ENCODE data around the gene TSR3. TPM values are rescaled to one million over a fixed set of nuclear protein-coding genes. Genes with fewer than 3 reads are reported as not detected.

TSR3 gene
- total RNA-seq, 1 donor from 2014 or later, result 39.5 TPM

DNA sequence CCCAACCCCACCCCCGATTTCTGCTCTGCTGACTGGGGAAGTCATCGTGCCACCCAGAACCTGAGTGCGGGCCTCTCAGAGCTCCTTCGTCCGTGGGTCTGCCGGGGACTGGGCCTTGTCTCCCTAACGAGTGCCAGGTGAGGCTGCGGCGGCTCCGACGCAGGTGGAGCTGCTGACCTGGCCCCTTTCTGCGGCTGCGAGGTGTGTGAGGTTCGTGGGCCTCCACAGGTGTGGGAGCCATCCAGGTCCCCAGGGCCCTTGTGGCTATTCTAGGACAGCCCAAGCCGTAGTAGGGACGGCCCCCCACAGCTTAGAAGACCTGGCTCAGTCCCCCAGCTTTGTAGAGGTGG is 39.2 kb downstream of the TSR3 start:
- FAIRE-seq (no peak), DNase-seq (ENCODE audit: low spot score in 2 of 2) (no peak)

DNA sequence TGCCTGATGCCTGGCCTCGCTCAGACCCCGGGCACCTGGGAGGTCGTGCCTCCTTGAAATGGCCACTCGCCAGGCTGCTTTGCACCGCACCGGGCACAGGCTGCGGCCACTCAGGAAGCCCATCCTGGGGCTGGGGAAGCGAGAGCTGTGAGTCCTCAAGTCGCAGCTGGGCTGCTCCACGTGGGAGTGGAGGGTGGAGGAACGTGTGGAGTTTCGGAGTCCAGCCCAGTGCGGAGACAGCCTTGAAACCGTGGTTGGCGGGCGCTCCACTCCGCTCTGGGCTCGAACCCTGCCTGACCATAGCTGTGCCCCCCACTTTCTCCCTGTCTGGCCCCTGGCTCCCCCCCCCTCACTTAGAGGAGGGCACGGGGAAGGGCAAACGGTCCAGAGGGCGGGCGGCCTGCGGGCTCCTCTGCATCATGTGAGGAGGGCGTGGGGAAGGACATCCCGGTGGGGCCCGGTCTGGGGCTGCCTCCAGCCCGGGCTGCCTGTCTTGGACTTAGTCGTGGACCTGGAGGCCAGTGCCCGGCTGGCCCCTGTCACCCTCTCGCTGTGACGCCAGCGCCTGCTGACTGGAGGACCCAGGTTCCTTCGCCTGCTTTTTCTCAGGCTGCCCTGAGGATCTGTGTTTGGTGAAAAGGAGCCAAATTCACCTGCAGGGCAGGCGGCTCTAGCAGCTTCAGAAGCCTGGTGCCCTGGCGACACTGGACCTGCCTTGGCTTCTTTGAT is 39.8 kb downstream of the TSR3 start:
- FAIRE-seq (no peak), DNase-seq (ENCODE audit: low spot score in 2 of 2) (no peak)

DNA sequence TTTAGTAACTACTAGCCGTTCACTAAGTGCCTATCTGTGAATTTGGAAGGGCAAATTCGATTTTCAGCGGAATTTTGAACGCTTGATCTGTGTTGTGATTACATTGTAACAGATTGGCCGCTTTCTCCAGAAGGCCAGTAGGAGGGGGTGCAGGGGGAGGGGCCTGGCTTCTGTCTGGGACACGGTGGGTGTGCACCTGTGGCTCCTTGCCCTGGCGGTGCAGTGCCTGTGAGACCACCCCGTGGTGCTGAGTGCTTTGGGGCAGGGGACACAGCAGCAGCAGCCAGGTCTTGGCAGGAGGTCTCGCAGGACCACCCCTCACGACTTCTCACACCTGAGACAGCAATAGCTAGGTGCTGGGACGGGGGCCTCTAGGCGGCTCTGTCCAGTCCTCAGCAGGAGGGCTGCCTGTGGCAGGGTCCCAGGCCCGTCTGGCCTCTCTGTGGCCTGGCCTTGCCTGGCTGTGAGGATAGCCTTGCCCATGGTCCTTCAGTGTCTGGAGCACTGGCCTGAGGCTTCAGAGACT is 40.4 kb downstream of the TSR3 start:
- DNase-seq (ENCODE audit: low spot score in 2 of 2) (no peak), FAIRE-seq (no peak)

DNA sequence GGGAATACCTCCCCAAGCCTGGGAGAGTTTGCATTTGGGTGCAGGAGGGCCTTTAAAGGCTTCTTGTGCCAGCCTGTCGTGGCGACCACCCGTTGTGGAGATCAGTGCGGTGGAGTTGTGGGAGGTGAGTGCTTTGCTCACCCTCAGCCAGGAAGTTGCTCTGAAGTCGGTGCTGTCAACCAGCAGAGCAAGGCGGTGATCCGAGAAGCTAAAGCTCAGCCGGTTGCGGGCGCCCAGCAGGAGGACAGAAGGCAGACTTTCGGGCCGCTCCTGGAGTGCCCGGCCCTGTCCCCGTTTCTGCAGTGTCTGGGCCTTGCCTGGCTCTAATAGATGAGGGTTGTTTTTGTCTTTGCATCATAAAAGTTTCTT is 40.9 kb downstream of the TSR3 start:
- no peak for DNase-seq (ENCODE audit: low spot score in 2 of 2)
- FAIRE-seq, result no peak

DNA sequence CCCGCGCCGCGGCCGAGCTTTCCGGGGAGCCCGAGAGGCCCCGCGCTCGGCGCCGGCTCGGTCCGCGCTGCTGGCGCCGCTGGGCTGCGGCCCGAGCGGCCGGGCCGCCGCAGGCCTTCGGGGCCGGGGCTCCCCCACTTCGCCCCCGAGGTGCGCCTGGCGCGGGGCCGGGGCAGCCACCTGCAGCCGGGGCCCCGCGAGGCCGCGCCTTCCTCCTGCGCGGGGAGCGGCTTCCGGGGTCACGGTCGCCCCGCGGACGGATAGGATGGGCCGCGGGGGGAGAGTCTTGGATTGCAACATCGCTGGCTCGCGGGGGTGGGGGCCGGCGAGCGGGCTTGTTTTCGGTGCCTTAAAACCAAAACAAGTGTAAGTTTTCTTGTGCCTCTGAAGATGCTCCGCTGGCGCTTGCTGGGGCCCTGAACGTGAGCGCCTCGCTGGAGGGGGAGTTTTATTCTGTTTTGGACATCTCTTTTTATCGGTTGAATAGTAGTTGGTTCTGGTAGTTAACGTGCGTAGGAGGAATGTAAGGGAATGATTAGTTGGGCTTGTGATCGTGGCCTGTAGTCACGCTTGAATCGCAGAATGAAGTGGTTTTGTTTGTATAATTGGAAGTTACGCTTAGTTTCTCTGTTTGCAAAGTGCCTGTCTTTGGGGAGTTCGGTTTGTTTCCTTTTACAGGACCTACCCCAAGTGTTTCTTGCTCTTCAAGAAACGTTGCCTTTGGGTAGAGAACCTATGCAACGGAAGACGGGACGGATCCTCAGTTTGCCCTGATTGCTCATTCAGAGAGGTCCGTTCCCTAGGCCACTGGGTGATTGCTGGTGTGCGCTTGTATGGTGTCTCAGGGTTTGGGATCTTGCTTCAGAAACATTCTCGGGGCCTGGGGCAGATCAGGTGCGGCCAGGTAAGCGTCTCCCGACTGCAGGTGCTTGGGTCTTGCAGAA is 41.5 kb downstream of the TSR3 start:
- no peak for FAIRE-seq

DNA sequence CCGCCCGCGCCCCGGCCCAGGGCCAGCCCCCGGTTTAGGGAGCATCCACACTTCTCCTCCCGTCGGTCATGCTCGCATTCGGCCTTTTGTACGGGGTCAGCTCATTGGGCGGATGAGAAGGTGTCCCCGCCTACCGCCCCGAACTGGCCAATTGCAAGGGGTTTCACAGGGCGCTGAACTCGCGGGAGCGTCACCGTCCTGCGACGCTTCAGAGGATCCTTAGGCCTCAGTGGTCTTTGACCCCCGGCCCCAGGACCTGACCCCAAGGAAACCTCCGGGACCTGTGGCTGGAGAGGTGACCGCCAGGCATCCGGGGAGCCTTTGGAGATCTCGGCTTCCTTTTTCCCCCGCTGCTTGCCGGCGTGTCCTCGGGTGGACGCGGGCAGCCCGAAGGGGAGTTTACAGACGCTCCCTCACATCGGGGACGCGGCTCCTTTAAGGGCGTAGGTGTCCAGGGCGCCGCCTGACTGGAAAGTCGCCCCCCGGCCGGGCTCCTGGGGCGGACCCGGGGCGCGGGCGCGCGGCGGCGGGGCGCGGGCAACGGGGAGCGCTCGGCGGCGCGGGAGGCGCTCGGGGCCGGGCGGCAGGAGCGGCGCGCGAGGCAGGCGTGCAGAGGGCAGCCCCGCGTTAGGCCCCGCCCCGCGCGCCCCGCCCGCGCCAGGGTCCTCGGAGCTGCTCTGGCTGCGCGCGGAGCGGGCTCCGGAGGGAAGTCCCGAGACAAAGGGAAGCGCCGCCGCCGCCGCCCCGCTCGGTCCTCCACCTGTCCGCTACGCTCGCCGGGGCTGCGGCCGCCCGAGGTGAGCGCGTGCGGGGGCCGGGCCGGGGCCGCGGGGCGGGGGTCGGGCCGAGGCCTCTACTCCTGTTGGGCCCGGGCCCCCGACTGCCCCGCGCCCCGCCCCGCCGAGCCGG is 42.4 kb downstream of the TSR3 start, which contains the start of gene UBE2I:
UBE2I (plus strand) TSS at position 660 of the 909 bp plus-strand sequence. CDS start 4,395 bp downstream, outside the sequence.
- DNase-seq (ENCODE audit: low spot score in 2 of 2) (peak; percentile 96 to 97), FAIRE-seq (no peak)

More for the DNA sequence above, 41.5 kb downstream of the TSR3 start:
- DNase-seq (ENCODE audit: low spot score in 2 of 2), result peak in 1 of 2 donors; percentile 52

DNA sequence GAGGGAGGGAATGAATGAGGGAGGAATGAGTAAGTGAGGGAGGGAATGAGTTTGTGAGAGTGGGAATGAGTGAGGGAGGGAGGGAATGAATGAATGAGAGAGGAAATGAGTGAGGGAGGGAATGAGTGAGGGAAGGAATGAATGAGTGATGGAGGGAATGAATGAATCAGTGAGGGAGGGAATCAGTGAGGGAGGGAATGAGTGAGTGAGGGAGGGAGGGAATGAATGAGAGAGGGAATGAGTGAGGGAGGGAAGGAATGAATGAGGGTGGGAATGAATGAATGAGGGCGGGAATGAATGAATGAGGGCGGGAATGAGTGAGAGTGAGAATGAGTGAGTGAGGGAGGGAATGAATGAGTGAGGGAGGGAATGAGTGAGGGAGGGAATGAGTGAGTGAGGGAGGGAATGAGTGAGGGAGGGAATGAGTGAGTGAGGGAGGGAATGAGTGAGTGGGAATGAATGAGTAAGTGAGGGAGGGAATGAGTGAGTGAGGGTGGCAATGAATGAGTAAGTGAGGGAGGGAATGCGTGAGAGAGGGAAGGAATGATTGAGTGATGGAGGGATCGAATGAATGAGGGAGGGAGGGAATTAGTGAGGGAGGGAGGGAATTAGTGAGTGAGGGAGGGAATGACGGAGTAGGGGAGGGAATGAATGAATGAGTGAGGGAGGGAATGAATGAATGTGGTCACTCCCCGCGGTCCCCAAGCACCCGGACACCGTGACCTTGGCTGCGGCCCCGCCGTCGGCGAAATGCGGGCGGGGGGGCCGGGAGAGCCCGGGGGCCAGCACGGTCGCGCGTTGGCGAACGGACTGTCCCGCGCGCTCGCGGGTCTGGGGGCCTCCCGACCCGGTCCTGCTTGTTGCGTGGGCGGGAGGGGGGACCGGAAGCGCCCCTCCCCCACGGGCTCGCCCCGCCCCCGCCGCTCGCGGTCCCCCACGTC is 43.4 kb downstream of the TSR3 start:
- DNase-seq (ENCODE audit: low spot score in 2 of 2), result no peak
- no peak for FAIRE-seq

DNA sequence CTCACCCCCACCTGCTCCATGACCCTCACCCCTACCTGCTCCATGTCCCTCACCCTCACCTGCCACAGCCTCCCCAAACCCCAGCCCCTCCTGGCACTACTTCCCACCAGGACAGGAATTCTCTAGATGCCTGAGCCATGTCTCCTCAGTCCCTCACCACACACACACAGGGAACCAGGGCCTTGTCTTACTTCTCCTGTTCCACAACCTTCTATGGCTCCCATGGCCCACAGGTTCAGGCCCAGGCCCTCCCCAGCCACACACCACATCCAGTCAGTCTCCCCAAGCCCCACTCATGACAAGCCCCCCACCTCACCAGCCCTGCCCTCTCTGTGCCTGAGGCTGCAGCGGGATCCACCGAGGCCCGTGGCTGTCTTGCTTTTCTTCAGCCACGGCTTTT is 45.3 kb downstream of the TSR3 start:
- no peak for FAIRE-seq

DNA sequence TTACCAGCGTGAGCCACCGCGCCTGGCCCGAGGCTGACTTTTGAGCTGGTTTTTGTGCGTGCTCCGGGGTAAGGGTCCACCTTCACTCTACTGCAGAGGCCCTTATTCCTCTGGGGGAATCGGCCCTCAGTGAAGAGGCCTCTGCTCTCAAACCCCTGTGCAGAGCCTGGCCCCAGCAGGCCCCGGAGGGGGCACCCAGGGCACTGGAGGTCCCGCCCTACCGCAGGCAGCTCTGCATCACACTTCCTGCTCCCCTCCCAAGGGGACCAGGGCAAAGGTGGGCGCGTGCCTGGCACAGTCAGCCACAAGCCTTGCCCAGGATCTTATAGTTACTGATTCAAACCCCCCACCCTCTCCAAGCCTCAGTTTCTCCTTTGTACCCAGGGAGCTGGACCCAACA is 45.9 kb downstream of the TSR3 start:
- no peak for DNase-seq (ENCODE audit: low spot score in 2 of 2)
- no peak for FAIRE-seq

More for the DNA sequence above, 45.3 kb downstream of the TSR3 start:
- no peak for DNase-seq (ENCODE audit: low spot score in 2 of 2)

DNA sequence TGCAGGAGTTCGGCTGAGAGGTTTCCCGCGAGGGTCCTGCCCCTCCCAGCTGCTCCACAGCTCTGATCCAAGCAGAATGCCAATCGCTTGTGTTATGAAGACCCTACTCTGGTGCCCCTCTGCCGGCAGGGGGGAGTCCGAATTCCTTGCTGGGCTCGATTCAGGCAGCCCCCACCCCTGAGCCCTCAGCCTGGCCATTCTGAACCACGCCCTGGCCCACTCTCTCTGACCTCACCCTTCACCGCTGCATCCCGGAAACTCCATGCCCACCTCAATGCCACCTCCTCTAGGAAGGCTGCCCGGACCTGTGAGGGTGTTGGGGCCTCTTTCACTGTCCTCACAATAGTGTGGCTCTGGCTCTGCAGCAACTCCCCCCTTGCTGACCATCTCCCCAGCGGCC is 50.1 kb downstream of the TSR3 start:
- no peak for FAIRE-seq
- DNase-seq (ENCODE audit: low spot score in 2 of 2), result no peak

DNA sequence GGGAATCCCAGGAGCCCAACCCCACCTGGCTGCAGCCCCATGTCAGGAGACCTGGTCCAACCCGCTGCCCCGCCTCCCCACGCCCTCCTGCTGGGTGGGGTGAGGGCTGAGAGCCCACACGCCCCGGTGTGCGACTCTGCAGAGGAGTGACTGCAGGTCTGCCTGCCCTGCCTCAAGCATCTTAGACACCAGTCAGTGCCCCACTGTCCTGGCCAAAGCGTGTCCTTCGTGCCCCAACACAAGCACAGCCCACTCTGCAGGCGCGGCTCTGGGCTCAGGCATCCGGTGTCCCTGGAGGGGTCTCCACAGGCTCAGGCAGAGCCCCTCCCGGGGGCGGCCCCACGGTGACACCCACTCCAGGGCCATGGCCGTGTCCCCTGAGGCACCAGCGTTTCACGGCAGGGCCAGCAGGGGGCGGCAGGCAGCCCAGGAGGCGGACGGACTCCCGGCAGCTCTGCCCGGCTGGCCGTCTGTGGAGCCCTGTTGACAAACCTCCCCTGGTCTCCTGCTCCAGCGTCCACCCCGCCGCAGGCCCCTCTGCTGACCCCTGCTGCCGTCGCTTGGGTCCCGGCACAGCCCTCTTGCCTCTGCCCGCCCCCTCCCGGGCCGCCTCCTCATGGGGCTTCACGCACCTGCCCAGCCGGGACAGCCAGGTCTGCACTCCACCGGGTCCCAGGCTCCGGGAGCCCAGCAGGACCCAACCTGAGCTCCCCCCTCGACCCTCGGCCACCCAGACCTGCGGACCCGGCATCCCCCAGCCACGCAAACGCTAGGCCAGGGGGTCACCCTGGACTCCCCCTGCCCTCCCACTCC is 50.8 kb downstream of the TSR3 start:
- FAIRE-seq, result no peak
- DNase-seq (ENCODE audit: low spot score in 2 of 2), result peak; percentile 72 to 88

DNA sequence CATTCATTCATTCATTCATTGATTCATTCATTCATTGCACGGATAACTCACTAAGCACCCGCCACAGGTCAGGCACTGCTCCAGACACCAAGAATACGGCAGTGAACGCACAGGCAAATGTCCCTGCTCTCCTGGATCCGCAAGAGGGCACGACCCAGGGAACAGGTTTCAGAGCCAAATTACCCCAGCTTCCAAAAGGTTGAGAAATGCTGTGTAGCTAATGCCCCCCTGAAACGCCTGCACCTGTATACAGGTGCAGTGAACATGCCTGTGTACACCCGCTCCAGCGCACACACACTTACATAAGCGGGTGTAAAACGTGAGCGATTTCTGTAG is 51.8 kb downstream of the TSR3 start:
- FAIRE-seq (no peak), DNase-seq (ENCODE audit: low spot score in 2 of 2) (no peak)

Other genes with a start within 250 kb of the TSR3 start
- gene CACNA1H, start 198.8 kb downstream of the TSR3 start, total RNA-seq, result 14.7 TPM
- gene TPSG1, start 126.6 kb downstream of the TSR3 start, total RNA-seq, result not detected
- gene TPSB2, start 121.7 kb downstream of the TSR3 start, total RNA-seq, result not detected
- gene TPSAB1, start 111.2 kb downstream of the TSR3 start, total RNA-seq, result not detected
- gene TPSD1, start 95.8 kb downstream of the TSR3 start, total RNA-seq, result not detected
- gene UBE2I, start 42.2 kb downstream of the TSR3 start, total RNA-seq, result 48.5 TPM
- 11.4 TPM for gene BAIAP3, start 18.2 kb downstream of the TSR3 start, total RNA-seq
- gene GNPTG, start 53 bp upstream of the TSR3 start, total RNA-seq, result 17.9 TPM
- 8.2 TPM for gene UNKL, start 62.8 kb upstream of the TSR3 start, total RNA-seq
- 13.5 TPM for gene UQCC4, start 68.9 kb upstream of the TSR3 start, total RNA-seq
- gene PERCC1, start 79.2 kb upstream of the TSR3 start, total RNA-seq, result not detected
- 0.41 TPM for gene CCDC154, start 92.7 kb upstream of the TSR3 start, total RNA-seq
- gene CLCN7, start 123.2 kb upstream of the TSR3 start, total RNA-seq, result 29.3 TPM
- not detected for gene PTX4, start 137.1 kb upstream of the TSR3 start, total RNA-seq
- 14.3 TPM for gene TELO2, start 141.5 kb upstream of the TSR3 start, total RNA-seq
- 3.7 TPM for gene TMEM204, start 181.8 kb upstream of the TSR3 start, total RNA-seq